Fibroblast of lung (primary cell): ENCODE data around the gene CST5.

Experiments
- CTCF ChIP-seq, 2 donors: IDR thresholded peaks in 1 of 2; conservative IDR thresholded peaks in 1 of 2; 1 replicate in 1 of 2; 2 replicates in 1 of 2; pipeline ENCODE4 v1.5.1; 2011 to 2012; ENCODE audit warnings: low read length in 2 of 2, control low read depth in 1 of 2, inconsistent platforms in 1 of 2, low read depth in 1 of 2, mild to moderate bottlenecking in 1 of 2
- EZH2 ChIP-seq: IDR thresholded peaks from 2 replicates; pipeline ENCODE4 v1.5.1; 2012; ENCODE audit warnings: low read length, control low read depth, mild to moderate bottlenecking; ENCODE audit errors: missing control alignments

GRCh38 chr20:23924751-23925150 lies 45.2 kb upstream of the CST5 start:
- TF ChIP-seq CTCF (conservative IDR thresholded peaks at IDR 0.05 in 1 of 2, IDR thresholded peaks at IDR 0.05 in 1 of 2; ENCODE audit: low read depth in 1 of 2, low read length in 2 of 2) = no peak
- TF ChIP-seq EZH2 = no peak
